Endothelial cell of umbilical vein (primary cell): ENCODE results near the gene CAND2. TPM values are rescaled to one million over a fixed set of nuclear protein-coding genes. Genes with fewer than 3 reads are reported as not detected.

Source experiments
- BruUV-seq: library from RNA; stranded (reverse); fragments of 400-500 nt; replicated peaks from 2 replicates; lab custom pipeline; 2021; lab: Mats Ljungman, UMichigan
- CTCF ChIA-PET: fragments of 300-600, 350-600 bp; sonication (Branson Sonifier 250); formaldehyde crosslinking; loops from one replicate; lab custom pipeline; 2021; ENCODE audit warnings: antibody characterized with exemption, inconsistent platforms; lab: Charles Lee
- POLR2A ChIA-PET: fragments of 300-600, 350-600 bp; sonication (Branson Sonifier 250); formaldehyde crosslinking; loops from one replicate; lab custom pipeline; 2021; ENCODE audit warnings: antibody characterized with exemption, inconsistent platforms; lab: Charles Lee
- DNase-seq: peaks from one replicate; pipeline ENCODE4 v3.0.0-alpha.2; 2011; ENCODE audit warnings: low read depth, low spot score
- FAIRE-seq: peaks from 2 replicates; lab custom pipeline; 2011; peaks lifted over from hg19 to GRCh38; lab: Jason Lieb, UNC
- H2AFZ ChIP-seq: 2 replicates; pipeline ENCODE4 v1.6.0; 2012; ENCODE audit warnings: low read depth, low read length, control low read depth, inconsistent platforms
- H3K27ac ChIP-seq: 2 replicates; pipeline ENCODE4 v1.5.1; 2011; ENCODE audit warnings: low read depth, mild to moderate bottlenecking, control low read depth, low read length, moderate library complexity; ENCODE audit not compliant: insufficient read depth
- H3K27me3 ChIP-seq, 2 experiments: 2 replicates each; pipeline versions ENCODE4 v1.6.0 to v1.6.1; 2011; ENCODE audit warnings: low read length in 2 of 2, mixed read lengths in 1 of 2; ENCODE audit not compliant: control insufficient read depth in 2 of 2, insufficient read depth in 2 of 2
- H3K36me3 ChIP-seq, 2 experiments: 2 replicates in 1 of 2; 3 replicates in 1 of 2; pipeline ENCODE4 v1.5.1; 2011; ENCODE audit warnings: low read length in 2 of 2, mild to moderate bottlenecking in 1 of 2, moderate library complexity in 1 of 2; ENCODE audit not compliant: control insufficient read depth in 2 of 2, insufficient read depth in 2 of 2; ENCODE audit errors: extremely low read depth in 1 of 2
- H3K4me1 ChIP-seq: 3 replicates; pipeline ENCODE4 v1.5.1; 2011; ENCODE audit warnings: mild to moderate bottlenecking, low read length; ENCODE audit not compliant: control insufficient read depth, insufficient read depth; ENCODE audit errors: extremely low read depth
- H3K4me2 ChIP-seq: 2 replicates; pipeline ENCODE4 v1.6.1; 2011; ENCODE audit warnings: low read length, control low read depth, mixed read lengths; ENCODE audit not compliant: insufficient read depth
- H3K4me3 ChIP-seq, 3 experiments: fragments of 200-600 bp in 1 of 3; sonication (generic), shearing (Covaris generic) in 1 of 3; replicated peaks in 1 of 3; 2 replicates each; pipeline ENCODE4 v1.5.1; 2011 to 2016; ENCODE audit warnings: control low read depth in 3 of 3, low read length in 3 of 3, mild to moderate bottlenecking in 2 of 3, inconsistent platforms in 1 of 3, low read depth in 1 of 3, moderate library complexity in 1 of 3; ENCODE audit not compliant: insufficient read depth in 1 of 3
- H3K79me2 ChIP-seq: 2 replicates; pipeline ENCODE4 v1.6.0; 2012; ENCODE audit warnings: low read length, inconsistent platforms; ENCODE audit not compliant: control insufficient read depth, insufficient read depth
- H3K9ac ChIP-seq: replicated peaks from 2 replicates; pipeline ENCODE3; 2011; ENCODE audit warnings: low read length, control low read depth; ENCODE audit not compliant: insufficient read depth; ENCODE audit errors: extremely low read depth
- H3K9me1 ChIP-seq: replicated peaks from 3 replicates; pipeline ENCODE4 v1.6.0; 2011; ENCODE audit warnings: mild to moderate bottlenecking, low read length; ENCODE audit not compliant: control insufficient read depth, insufficient read depth; ENCODE audit errors: extremely low read depth
- H3K9me3 ChIP-seq: replicated peaks from 2 replicates; pipeline ENCODE4 v1.5.1; 2012; ENCODE audit warnings: low read length, inconsistent platforms; ENCODE audit not compliant: control insufficient read depth, insufficient read depth
- H4K20me1 ChIP-seq: replicated peaks from 2 replicates; pipeline ENCODE3; 2011; ENCODE audit warnings: mild to moderate bottlenecking, low read length; ENCODE audit not compliant: control insufficient read depth, insufficient read depth; ENCODE audit errors: extremely low read depth
- CTCF ChIP-seq, 2 donors: IDR thresholded peaks; 1 replicate in 1 of 2; 2 replicates in 1 of 2; pipeline ENCODE4 v1.5.1; 2011; ENCODE audit warnings: low read length in 2 of 2, mild to moderate bottlenecking in 2 of 2, moderate library complexity in 2 of 2, control low read depth in 1 of 2, inconsistent platforms in 1 of 2, low read depth in 1 of 2; ENCODE audit not compliant: insufficient read depth in 1 of 2; ENCODE audit errors: extremely low read depth in 1 of 2
- FOS ChIP-seq: IDR thresholded peaks from 2 replicates; pipeline ENCODE4 v1.6.1; 2011; ENCODE audit warnings: mild to moderate bottlenecking, low read length, moderate library complexity, borderline replicate concordance; ENCODE audit not compliant: insufficient read depth
- JUN ChIP-seq: IDR thresholded peaks from 2 replicates; pipeline ENCODE4 v1.6.1; 2011; ENCODE audit warnings: borderline replicate concordance, low read depth; ENCODE audit not compliant: insufficient read length, insufficient read depth
- dilution Hi-C: fragments of 300-500 bp; cut with MboI; formaldehyde crosslinking; loops from one replicate; pipeline ENCODE4 v1.15.0; 2019; ENCODE audit warnings: low sequenced_read_pairs; ENCODE audit not compliant: extremely low pct_ligation_motif_present
- intact Hi-C: fragments of 100-400 bp; cut with micrococcal nuclease; formaldehyde crosslinking; loops from one replicate; pipeline ENCODE4 v1.10.0; 2022
- polyA plus RNA-seq, 4 experiments: library from polyadenylated mRNA; depleted of rRNA in 3 of 4; stranded (reverse) in 3 of 4; unstranded in 1 of 4; fragments of >200 nt; gene quantifications; 2 replicates each; pipeline versions ENCODE4 v1.2.1 to v1.2.3, GENCODE V29; 2011 to 2012; ENCODE audit warnings: missing spikeins in 1 of 4
- total RNA-seq: library from RNA; stranded (reverse); gene quantifications from 2 replicates; pipeline ENCODE4 v1.2.3, GENCODE V29; 2021

The CAND2 gene
- total and polyA plus RNA-seq, 2 donors (not counting 3 experiments of a cell fraction or from before 2014, with no cell fraction given): 7.1 to 11.0 TPM

- no peaks in the 10 kb centered on the region for H3K9me3 ChIP-seq
- CTCF ChIA-PET: interaction anchor here (0.6 to 3.1 kb wide), 4 partner anchors 8 to 44 kb away, joined by 3 to 15 read pairs (median 6); no protein-coding TSS in a partner anchor
- POLR2A ChIA-PET: interaction anchor here (0.6 kb wide), 1 partner anchor 108 kb away, joined by 3 read pairs; no protein-coding TSS in a partner anchor
- H3K4me3 ChIP-seq: no peak overlapping the region
- H2AFZ ChIP-seq: no peak overlapping the region
- no peak for DNase-seq
- TF ChIP-seq CTCF (IDR thresholded peaks at IDR 0.05; ENCODE audit: extremely low read depth in 1 of 2, insufficient read depth in 1 of 2, low read depth in 1 of 2, low read length in 2 of 2) (no peak), FOS (no peak), JUN (no peak)
- dilution Hi-C loops: no loop called here
- H3K27me3 ChIP-seq: no peaks in the 10 kb centered on the region
- no peak for FAIRE-seq
- H4K20me1 ChIP-seq: no peaks in the 10 kb centered on the region
- H3K4me1 ChIP-seq: peaks cover 7% of the 10 kb centered on the region
- H3K9me1 ChIP-seq: no peaks in the 10 kb centered on the region
- H3K36me3 ChIP-seq: peaks cover 27 to 32% of the 10 kb centered on the region in 2 experiments
- H3K79me2 ChIP-seq: peaks cover 10% of the 10 kb centered on the region
- intact Hi-C loops: loop anchor here (2.0 kb wide), 2 partner anchors 21 to 45 kb away; no protein-coding TSS in a partner anchor
- no TSS peak for BruUV-seq
- no peak overlapping the region for H3K4me2 ChIP-seq
- no peak overlapping the region for H3K9ac ChIP-seq
- no peak overlapping the region for H3K27ac ChIP-seq
Measured at GRCh38 chr3:12831301-12831866, 34.9 kb downstream of the CAND2 start.
